ENCODE measurements around the gene PLCB4.
"Not testable (repeated sequence)": the region's sequence is repeated elsewhere in the genome, so short reads cannot be mapped to it uniquely, and the experiment has no call there.

Gene PLCB4

DNA sequence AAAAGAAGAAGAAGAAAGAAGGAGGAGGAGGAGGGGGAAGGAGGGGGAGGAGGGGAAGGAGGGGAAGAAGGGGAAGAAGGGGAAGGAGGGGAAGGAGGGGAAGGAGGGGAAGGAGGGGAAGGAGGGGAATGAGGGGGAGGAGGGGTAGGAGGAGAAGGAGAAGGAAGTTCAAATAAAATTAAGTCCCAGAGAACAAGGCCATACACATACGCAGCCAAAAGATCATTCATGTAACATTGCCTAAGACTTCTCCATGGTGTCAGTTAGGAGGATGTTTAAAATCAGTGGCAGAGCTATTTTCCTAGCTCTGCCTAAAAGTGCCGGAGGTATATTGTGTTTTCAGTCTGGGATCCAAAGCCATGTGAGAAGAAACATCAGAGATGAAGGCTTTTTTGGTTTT lies 75.8 kb downstream of the PLCB4 start:
- DNase-seq = no peak

DNA sequence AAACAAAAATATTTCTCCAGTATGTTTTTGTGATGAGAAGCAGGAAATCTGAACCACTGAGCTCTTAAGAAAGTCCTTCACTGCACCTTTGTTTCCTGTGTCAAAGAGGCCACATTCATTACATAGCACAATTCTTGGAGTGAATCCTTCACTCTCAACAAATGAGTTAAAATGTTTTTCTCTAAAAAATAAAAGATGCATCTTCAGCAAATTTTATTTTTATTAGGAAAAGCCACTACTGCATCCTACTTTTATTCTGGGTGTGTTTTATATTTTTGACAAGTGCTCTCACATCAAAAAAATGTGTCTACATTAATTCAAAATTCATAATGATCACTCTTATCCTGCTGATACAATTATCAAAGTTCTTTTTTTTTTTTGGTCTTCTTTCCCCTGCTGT lies 76.3 kb downstream of the PLCB4 start:
- no peak for DNase-seq

DNA sequence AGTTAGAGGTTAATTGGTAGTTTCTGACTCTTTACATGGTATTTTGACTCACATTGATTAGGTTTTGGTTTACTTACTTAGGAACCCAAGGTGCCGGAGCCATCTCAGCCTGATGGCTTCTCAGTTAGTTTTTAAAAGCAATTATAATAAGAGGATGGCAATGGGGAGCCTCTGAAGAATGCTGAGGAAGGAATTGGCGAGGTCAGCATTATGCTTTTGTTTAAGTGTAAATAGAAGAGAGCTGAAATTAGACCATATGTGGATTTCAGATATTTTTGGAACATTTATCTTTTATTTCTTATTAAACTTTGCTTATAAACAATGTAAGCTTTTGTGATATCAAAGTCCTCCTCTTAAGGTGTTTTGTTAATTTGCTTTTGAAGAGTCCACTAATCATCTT lies 77.8 kb downstream of the PLCB4 start:
- no peak for DNase-seq

DNA sequence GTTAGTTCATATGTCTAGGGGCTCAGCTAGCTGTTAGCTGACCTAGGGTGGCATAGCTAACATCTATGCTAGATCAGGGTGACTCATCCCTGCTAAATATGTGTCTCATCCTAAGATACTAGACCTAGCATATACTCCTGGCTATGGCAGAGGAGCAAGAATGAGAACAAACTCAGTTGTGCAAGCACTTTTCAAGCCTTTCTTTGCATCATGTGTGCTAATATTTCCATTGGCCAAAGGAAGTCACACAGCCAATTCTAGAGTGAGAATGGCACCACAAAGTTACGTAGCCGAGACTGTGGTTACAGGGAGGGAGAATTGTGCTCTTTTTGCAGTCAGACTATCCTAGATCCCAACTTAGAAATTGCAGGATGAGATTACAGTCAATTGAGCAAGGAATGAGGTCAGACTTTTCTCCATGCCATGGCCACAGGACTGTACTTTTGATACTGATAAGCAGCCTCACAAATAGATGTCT lies 78.7 kb downstream of the PLCB4 start:
- no peak for DNase-seq

DNA sequence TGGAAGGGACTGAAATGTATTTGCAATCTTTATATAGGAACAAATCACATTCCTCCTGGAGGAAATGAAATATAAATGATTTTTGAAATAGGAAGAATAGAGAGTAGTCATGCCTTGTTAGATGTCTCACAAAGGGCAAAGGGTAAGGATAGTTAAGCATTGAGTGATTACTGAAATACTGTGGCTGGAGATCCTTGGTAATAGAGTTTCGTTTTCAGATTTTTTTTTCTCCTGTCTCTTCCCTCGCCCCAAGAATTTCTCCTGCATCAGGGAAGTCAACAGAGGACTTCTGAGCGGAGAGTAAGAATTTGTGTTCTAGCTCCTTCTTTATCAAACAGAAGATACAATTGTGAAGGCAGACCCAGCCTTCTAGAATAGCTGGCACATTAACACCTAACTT lies 79.4 kb downstream of the PLCB4 start:
- DNase-seq = no peak

DNA sequence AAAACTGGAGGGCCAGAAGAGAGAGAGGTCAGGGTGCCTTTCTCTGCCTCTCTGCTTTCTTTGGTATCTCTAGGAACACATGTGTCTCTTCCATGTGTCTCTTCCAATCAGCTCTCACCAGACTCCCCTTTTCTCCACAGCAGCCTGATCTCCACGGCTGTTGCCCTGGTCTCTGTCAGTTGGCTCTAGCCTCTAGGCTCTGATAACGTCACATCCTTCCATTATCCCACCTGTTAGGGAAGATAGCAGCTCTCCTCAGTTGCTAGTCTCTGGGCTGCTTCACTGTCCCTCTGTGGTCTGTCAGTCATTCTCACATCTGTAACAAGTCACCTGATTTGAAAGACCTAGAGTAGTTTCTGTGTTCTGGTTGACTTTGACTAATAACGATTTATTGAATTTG lies 80.2 kb downstream of the PLCB4 start:
- DNase-seq = no peak

DNA sequence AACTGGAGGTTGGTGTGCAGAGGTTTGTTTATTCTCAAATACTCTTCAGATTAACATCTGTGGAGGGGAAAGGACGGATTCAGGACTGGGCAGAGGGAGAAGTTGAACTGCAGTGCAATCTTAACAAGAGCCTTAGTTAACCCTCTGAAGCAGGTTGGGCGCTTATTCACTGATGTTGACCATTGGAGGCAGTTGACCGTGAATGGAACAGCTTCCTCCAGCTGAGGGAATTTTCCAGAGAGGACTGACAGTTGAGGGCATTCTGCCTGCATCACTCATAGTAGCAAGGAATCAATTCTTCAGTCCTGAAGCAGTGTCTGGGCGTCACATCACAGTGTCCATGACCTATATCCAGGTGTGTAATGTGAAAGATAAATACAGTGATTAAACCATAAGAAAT lies 80.9 kb downstream of the PLCB4 start:
- DNase-seq = no peak

DNA sequence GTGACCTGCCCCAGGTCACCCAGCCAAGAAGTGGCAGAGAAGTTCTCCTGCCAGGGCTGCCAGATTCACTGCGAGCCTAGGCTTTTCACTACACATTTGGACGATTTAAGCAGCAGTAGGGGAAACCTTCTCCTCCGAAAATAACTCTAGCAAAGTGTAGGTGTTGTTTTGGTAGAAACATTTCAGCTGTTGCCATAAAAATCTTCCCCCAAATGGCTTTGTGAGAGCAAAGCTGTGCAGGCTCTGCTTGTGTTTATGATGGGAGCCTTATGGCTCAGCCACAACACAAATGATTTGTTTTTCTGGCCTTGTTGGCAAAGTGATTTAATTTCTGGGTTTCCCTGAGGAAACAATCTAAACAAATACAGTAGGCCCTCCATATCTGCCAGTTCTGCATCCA lies 81.8 kb downstream of the PLCB4 start:
- no peak for DNase-seq

DNA sequence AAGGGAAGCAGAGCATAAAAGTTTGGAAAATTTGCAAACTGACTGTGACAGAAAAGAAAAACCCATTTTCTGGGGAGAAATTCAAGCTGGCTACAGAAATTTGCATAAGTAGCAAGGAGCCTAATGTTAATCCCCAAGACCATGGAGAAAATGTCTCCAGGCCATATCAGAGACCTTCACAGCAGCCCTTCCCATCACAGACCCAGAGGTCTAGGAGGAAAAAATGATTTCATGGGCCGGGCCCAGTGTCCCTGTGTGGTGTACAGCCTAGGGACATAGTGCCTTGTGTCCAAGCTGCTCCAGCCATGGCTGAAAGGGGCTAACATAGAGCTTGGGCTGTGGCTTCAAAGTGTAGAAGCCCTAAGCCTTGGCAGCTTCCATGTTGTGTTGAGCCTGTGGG lies 83.3 kb downstream of the PLCB4 start:
- DNase-seq = not testable (repeated sequence)

DNA sequence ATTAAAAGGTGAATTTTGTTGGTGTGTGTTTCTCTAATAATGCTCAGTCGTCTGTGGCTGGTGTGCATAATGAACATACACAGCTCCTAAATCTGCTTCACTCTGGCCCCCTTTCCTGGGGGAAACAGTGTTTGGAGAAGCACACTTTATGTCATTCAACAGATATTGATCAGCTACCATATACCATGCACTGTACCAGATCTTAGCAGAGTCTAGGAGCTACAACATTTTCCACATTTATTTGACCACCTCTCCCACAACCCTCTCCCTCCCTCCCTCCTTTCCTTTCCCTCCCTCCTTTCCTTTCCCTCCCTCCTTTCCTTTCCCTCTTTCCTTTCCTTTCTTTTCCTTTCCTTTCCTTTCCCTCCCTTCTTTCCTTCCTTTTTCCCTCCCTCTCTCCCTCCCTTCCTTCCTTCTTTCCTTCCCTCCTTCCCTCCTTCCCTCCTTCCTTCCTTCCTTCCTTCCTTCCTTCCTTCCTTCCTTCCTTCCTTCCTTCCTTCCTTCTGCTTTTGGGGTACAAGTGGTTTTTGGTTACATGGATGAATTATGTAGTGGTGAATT lies 85.7 kb downstream of the PLCB4 start:
- no peak for DNase-seq

DNA sequence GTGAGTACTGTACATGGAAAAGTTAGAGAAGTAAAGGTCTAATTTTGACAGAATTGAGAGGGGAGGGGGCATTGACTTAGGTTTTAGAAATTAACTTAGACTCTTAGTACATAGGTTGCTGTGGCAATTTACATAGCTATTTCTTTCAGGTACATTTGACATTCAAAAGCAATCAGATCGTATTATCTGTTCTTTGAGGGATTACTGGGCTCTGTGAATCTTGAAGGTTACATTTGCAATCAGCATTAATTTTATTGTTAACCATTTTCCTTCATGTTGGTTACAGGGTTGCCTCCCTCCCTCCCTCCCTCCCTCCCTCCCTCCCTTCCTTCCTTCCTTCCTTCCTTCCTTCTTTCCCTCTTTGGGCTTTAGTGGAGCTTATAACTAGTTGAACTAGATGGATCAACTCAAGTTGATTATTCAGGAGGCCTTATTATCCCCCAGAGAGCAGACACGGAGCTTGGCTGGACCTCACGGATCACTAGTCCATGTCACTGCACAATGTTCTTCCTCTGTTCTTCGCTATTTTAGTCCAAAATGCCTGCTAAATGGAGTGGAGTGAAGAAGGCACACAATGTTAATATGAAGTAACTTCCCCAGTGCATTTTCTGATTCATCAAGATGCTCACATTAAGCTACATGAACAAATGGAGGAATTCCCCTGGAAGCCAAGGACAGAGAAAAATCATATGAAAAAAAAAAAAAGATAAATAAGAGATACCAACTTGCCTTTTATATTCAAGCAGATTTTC lies 87.8 kb downstream of the PLCB4 start:
- no peak for DNase-seq

DNA sequence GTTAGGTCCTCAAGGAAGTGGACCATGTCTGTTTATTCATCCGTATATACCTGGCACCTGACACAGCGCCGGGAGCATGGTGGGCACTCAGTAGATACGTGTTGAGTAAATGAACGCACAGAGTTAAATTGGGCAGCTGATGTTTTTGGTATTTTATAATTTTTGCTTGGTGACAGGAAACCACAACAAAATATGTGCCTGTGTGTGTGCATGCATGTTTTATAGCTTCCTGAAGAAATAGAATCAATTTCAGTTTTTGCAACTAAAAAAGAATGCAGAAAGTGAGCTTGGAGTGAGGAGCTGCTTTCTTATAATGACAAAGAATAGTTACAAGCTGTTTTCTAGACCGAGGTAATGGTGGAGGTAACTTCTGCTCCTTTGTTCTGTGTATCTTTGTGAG lies 91.4 kb downstream of the PLCB4 start:
- no peak for DNase-seq

DNA sequence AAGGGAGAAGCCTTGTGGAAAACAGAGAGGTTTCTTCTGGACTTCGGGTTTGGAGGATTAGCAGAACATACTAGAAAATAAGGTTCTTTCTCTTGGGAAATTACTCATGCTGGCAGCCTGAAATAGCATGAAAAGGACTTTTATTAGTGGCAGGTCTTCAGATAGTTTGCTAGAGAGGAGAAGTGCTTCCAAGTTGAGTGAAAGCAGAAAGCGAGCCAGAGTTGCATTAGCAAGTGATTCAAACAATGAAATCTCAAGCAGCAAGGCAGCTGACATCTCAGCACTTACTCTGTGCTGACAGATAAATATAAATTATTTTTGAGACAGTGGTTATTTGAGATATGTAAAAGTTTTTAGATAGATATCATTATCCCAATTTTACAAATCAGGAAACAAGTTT lies 91.9 kb downstream of the PLCB4 start:
- DNase-seq = no peak

DNA sequence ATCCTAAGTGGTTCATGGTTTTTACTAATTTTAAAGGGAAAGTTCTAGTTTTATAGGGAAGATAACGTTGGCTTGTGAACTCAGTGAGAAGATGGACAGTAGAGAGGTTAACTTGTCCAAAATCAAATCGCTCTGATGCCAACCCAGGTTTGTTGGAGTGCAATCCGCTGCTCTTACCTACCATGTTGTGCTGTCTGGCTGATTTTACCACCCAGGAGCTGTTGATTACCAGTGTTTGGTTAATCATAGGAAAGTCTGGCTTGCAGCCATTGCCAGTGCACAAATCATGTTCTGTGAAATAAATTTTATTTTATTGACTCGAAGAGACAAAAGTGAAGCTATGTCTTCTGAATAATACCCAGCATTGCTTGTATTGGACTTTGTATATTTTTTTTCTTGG lies 92.4 kb downstream of the PLCB4 start:
- no peak for DNase-seq

DNA sequence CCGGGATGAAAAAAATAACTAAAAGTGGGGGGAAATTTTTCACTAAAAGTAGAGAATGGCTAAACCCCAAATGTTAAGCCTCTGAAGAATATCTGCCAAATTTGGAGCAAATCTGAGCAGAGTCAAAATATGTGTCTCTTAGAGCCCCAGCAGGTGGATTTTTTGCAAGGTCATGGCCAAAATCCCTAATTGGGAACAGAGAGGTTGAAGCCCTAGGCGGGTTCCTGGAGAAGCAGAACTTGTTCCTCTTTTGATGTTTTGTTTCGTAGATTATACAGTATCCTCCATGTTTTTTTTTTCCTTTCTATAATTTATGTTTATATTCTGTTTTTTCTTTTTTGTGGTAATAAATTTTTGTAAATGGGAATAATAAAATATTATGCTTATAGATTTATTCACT lies 94.4 kb downstream of the PLCB4 start:
- DNase-seq = no peak

DNA sequence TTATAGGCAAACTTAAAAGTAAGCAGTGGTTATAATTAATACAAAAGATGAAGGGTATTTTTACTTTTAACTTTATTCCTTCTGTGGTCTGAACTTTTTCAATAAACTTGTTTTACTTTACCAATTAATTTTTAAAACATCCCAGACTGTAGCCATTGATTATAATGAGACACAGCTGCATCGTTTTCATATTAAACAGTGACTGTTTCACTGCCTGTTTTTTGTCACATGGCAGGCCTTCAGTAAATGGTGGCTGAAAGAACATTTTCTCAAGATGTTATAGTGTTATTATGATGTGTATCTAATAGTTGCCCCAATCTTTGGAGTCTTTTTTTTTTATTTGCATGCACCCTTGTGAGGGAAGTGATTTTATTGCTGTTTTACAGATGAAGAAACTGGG lies 95.1 kb downstream of the PLCB4 start:
- DNase-seq = no peak

DNA sequence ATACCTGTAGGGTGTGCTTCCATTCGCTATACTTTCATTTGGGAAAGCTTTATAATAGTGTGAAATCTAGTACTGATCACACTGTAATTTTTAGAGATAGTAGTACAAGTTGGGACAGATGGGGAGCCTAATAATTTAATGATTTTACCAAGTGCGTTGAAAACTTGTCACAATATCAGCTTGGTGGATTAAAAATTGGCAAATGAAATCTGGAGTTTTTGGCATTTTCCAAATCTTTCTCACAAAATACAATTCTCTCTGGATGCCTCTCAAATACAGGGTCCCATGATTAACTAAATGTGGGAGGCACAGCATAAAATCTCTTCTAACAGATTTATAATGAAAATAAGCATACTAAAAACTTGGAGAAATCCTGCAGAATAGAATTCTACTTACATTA lies 96.4 kb downstream of the PLCB4 start:
- DNase-seq = no peak

DNA sequence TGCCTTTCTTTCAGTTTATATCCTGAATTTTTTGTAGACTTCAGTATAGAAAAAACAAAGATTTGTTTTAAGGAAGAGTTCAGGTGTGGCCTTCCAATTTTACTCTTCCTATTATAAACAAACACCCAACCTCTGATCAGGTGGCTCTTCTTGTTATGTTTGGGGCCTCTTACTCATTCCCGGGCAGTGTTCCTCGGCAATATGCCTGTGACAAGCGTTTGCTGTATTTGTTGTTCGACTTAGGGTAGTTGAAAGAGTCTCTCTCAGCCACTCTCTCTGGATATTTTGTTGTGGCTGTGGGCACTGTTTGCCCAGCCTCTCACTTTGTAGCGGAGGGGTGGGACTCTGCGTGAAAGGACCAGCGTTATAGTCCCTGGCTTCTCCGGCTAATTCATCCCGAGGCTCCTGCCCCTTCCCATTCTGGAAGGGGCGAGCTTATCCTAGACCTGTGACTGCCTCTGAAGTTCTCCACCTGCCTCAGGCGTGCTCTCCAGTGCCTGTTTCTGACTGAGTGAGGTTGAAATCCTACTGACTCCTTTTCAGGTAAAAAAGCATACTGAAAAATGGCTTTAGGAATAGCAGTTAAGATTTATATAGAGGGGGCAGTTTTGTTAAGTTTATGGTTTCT lies 97.4 kb downstream of the PLCB4 start:
- no peak for DNase-seq

DNA sequence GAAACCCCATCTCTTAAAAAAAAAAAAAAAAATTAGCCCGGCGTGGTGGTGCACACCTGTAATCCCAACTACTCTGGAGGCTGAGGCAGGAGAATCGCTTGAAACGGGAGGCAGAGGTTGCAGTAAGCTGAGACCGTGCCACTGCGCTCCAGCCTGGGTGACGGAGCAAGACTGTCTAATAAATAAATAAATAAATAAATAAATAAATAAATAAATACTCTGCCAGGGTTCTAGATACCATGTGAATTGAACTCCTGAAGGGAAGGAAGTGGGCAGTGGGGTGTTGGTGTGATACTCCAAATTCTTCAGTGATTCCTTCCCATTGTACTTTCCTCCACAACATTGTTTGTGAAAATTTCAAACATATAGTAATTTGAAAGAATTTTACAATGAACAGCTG lies 100.5 kb downstream of the PLCB4 start:
- no peak for DNase-seq

DNA sequence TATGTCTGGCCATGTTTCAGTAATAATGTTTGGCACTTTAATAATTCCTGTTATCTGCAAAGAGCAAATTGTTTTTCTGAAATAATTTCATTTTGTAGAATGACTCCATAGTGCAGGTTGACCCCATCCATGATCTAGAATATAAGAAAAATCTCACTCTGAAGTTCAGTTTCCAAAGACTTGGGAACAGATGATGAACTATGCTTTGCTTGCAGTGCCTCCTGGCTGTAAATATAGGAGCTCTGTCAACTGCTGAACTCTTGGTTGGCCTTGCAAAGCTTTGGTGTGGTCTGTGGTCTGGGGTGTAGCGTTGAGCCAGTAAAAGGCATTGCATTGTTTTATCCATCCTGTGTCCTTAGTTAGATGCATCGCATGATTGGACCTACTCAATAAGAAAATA lies 104.0 kb downstream of the PLCB4 start:
- no peak for DNase-seq

DNA sequence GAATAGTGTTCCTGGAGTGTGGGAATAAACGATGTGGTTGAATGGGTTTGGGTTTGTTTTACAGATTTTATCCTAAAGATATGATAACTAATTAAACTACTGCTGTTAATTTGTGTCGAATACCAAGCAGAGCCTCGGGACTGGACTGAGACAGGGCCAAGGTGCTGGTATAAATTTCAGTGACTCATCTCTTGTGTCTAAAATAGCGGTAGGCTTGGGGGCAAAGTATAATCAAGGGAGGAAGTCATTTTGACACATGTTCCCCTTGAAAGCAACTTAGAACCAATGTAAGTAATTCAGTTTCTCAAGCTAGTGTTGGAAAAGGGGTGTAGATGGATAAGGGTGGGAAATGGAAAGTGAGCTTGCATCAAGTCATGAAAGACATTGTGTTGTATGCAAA lies 108.4 kb downstream of the PLCB4 start:
- no peak for DNase-seq

DNA sequence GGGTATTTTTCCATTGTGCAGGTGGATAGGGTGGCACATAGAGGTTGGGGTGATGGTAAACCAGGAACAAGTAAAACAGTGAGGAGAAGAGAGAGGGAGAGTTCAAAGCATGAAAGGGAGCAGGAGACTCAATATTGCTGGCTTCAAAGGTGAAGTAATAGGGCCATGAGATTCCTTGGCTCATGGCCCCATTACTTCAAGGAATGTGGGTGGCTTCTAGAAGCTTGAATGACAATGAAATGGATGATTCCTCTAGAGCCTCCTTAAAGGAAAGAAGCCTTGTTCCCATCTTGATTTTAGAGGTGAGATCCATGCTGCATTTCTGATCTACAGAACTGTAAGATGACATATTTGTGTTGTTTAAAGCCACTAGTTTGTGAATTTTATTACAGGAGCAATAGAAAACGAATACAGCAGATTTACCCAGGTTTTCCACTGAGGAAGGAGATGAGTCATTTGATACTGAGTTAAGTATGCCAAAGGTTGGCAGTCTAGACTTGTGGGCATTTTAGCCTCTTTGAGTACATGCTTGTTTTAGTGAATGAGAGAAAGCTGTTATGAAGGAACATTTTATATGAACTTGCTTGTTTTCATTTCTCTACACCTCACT lies 110.4 kb downstream of the PLCB4 start:
- DNase-seq = no peak

DNA sequence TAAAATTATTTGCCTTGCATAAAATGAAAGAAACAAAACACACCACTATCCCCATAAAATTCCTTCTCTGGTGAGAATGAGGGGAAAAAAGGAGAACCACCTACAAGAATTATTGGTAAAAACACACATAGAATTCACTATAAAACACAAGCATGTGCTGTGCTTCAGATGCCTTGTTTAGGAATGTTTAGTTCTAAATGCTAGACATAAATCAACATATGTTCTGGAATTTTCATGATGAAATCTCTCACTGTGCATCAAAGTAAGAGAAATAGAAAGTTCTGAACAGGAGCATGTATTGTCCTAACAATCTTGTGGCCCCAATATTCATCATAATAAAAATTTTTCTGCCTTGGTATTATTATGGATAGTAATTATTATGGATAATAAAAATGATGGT lies 111.0 kb downstream of the PLCB4 start:
- DNase-seq = no peak

Measured in stimulated activated CD8-positive, alpha-beta memory T cell treated with anti-CD3 and anti-CD28 coated beads, Interleukin-4, amount 100 ng/mL, for 48 hours (primary cell).